Kidney tubule cell (primary cell): ENCODE measurements around the gene GJD3.

ENCODE experiments used
- DNase-seq: peaks from one replicate; pipeline ENCODE4 v3.0.0-alpha.2; 2018; ENCODE audit warnings: low spot score

GJD3 gene

GRCh38 chr17:40340327-40340726, 24.2 kb downstream of the GJD3 start:
- no peak for DNase-seq

GRCh38 chr17:40338941-40339649, 25.4 kb downstream of the GJD3 start:
- DNase-seq, result no peak

GRCh38 chr17:40338058-40338457, 26.5 kb downstream of the GJD3 start:
- DNase-seq, result no peak

GRCh38 chr17:40337351-40337750, 27.2 kb downstream of the GJD3 start:
- no peak for DNase-seq

- DNase-seq, result no peak
Observed at GRCh38 chr17:40335620-40336019, 28.9 kb downstream of the GJD3 start.

GRCh38 chr17:40333781-40334448, 30.6 kb downstream of the GJD3 start:
- DNase-seq, result no peak

- DNase-seq, result peak; percentile 63
Observed at GRCh38 chr17:40331743-40332641, 32.5 kb downstream of the GJD3 start.

- DNase-seq, result no peak
Observed at GRCh38 chr17:40330850-40331470, 33.6 kb downstream of the GJD3 start.

- DNase-seq, result no peak
Observed at GRCh38 chr17:40329839-40330794, 34.4 kb downstream of the GJD3 start.

- no peak for DNase-seq
Observed at GRCh38 chr17:40328386-40328766, 36.2 kb downstream of the GJD3 start.

- no peak for DNase-seq
Observed at GRCh38 chr17:40327735-40328385, 36.7 kb downstream of the GJD3 start.

- DNase-seq, result no peak
Observed at GRCh38 chr17:40327244-40327729, 37.2 kb downstream of the GJD3 start.

GRCh38 chr17:40326832-40327199, 37.7 kb downstream of the GJD3 start:
- no peak for DNase-seq

- DNase-seq, result no peak
Observed at GRCh38 chr17:40326014-40326831, 38.3 kb downstream of the GJD3 start.

GRCh38 chr17:40325156-40326013, 39.2 kb downstream of the GJD3 start:
- no peak for DNase-seq

- DNase-seq, result no peak
Observed at GRCh38 chr17:40323391-40324381, 40.9 kb downstream of the GJD3 start.
